Measurements from ENCODE around the gene ZSWIM6. TPM values are rescaled to one million over a fixed set of nuclear protein-coding genes. Genes with fewer than 3 reads are reported as not detected.

ZSWIM6 gene
- total RNA-seq, 2 donors from 2014 or later = 10.6 to 18.8 TPM

- DNase-seq (ENCODE audit: low spot score) (no peak), ATAC-seq (ENCODE audit: insufficient number of reproducible peaks, low FRiP score, low read depth) (no peak)
- no peaks in the 10 kb centered on the region for H3K36me3 ChIP-seq
- H3K4me1 ChIP-seq (ENCODE audit: control insufficient read depth in 1 of 2, low read depth in 2 of 2) = peaks cover 0 to 8% of the 10 kb centered on the region in 2 donors
- no peak overlapping the region for H3K27ac ChIP-seq
- H3K9me3 ChIP-seq = no peaks in the 10 kb centered on the region
- no peaks in the 10 kb centered on the region for H3K27me3 ChIP-seq (replicated peaks; ENCODE audit: insufficient read depth)
- H3K4me3 ChIP-seq = no peak overlapping the region
- TF ChIP-seq CTCF (IDR thresholded peaks at IDR 0.05) = no peak
These were observed 148.0 kb downstream of the ZSWIM6 start for GRCh38 chr5:61479850-61480614.

- no peaks in the 10 kb centered on the region for H3K9me3 ChIP-seq
- H3K27me3 ChIP-seq (replicated peaks; ENCODE audit: insufficient read depth) = no peaks in the 10 kb centered on the region
- DNase-seq (ENCODE audit: low spot score) = no peak
- no peak overlapping the region for H3K4me3 ChIP-seq
- TF ChIP-seq CTCF (IDR thresholded peaks at IDR 0.05) = no peak
- ATAC-seq (ENCODE audit: insufficient number of reproducible peaks, low FRiP score, low read depth) = no peak
- no peaks in the 10 kb centered on the region for H3K36me3 ChIP-seq
- H3K4me1 ChIP-seq (ENCODE audit: control insufficient read depth in 1 of 2, low read depth in 2 of 2) = peaks cover 0 to 8% of the 10 kb centered on the region in 2 donors
- H3K27ac ChIP-seq = no peak overlapping the region
These were observed 150.9 kb downstream of the ZSWIM6 start for GRCh38 chr5:61482980-61483379.

- no peak for DNase-seq (ENCODE audit: low spot score)
- no peak overlapping the region for H3K4me3 ChIP-seq
- no peaks in the 10 kb centered on the region for H3K4me1 ChIP-seq (ENCODE audit: control insufficient read depth in 1 of 2, low read depth in 2 of 2)
- TF ChIP-seq CTCF (IDR thresholded peaks at IDR 0.05) = no peak
- no peak for ATAC-seq (ENCODE audit: insufficient number of reproducible peaks, low FRiP score, low read depth)
- H3K27ac ChIP-seq = no peak overlapping the region
- H3K9me3 ChIP-seq = no peaks in the 10 kb centered on the region
- H3K36me3 ChIP-seq = no peaks in the 10 kb centered on the region
- no peaks in the 10 kb centered on the region for H3K27me3 ChIP-seq (replicated peaks; ENCODE audit: insufficient read depth)
These were observed 154.4 kb downstream of the ZSWIM6 start for GRCh38 chr5:61486476-61486875.

DNA sequence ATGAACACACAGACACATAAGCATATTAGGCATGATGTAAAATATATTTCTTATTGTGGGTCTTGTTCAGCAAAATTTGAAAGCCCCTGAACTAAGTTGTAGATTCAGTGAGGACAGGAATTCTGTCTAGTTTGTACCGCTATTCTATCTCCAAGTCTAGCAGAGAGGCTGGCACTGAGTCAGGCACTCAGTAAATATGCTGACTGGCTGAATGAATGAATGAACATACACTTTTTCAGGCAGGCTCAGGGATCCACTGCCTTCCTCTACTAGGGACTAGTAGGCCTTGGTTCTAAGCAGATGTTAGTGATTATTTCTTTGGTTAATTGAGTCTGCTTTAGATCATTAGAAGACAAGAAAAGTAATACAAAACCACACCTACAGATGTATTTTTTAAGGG is 157.5 kb downstream of the ZSWIM6 start:
- Histone ChIP-seq H3K4me3 (no peak overlapping the region), H3K9me3 (no peaks in the 10 kb centered on the region), H3K27ac (no peak overlapping the region), H3K36me3 (no peaks in the 10 kb centered on the region), H3K27me3 (replicated peaks; ENCODE audit: insufficient read depth) (no peaks in the 10 kb centered on the region), H3K4me1 (ENCODE audit: control insufficient read depth in 1 of 2, low read depth in 2 of 2) (no peaks in the 10 kb centered on the region)
- no peak for DNase-seq (ENCODE audit: low spot score)
- no peak for ATAC-seq (ENCODE audit: insufficient number of reproducible peaks, low FRiP score, low read depth)
- TF ChIP-seq CTCF (IDR thresholded peaks at IDR 0.05) = no peak

GRCh38 chr5:61491861-61492260 is 159.8 kb downstream of the ZSWIM6 start:
- no peak for DNase-seq (ENCODE audit: low spot score)

More at GRCh38 chr5:61491861-61492260, 159.8 kb downstream of the ZSWIM6 start:
- Histone ChIP-seq H3K9me3 (no peaks in the 10 kb centered on the region), H3K4me1 (ENCODE audit: control insufficient read depth in 1 of 2, low read depth in 2 of 2) (peaks cover 3 to 6% of the 10 kb centered on the region in 2 donors), H3K27ac (no peak overlapping the region), H3K4me3 (no peak overlapping the region), H3K36me3 (no peaks in the 10 kb centered on the region), H3K27me3 (replicated peaks; ENCODE audit: insufficient read depth) (no peaks in the 10 kb centered on the region)
- ATAC-seq (ENCODE audit: insufficient number of reproducible peaks, low FRiP score, low read depth) = no peak
- no peak for TF ChIP-seq CTCF (IDR thresholded peaks at IDR 0.05)

Measured in thoracic aorta (tissue), 2 donors.